Bronchial epithelial cell (primary cell): ENCODE data around the gene CORO7. TPM values are rescaled to one million over a fixed set of nuclear protein-coding genes. Genes with fewer than 3 reads are reported as not detected.
A peak's percentile ranks its signal among the peaks of the same experiment; 100 is the strongest.

Experiments
- DNase-seq: peaks from one replicate; pipeline ENCODE4 v3.0.0-alpha.2; 2010; ENCODE audit warnings: low read depth
- FAIRE-seq: peaks from 2 replicates; lab custom pipeline; 2011; peaks lifted over from hg19 to GRCh38; lab: Jason Lieb, UNC
- H3K27me3 ChIP-seq: 2 replicates; pipeline ENCODE4 v1.5.1; 2011; ENCODE audit warnings: low read length; ENCODE audit not compliant: control insufficient read depth, insufficient read depth
- H3K36me3 ChIP-seq: 2 replicates; pipeline ENCODE4 v1.5.1; 2011; ENCODE audit warnings: low read length; ENCODE audit not compliant: control insufficient read depth, insufficient read depth
- H3K4me3 ChIP-seq: 2 replicates; pipeline ENCODE4 v1.5.1; 2011; ENCODE audit warnings: mild to moderate bottlenecking, low read depth, low read length, control low read depth
- CTCF ChIP-seq: IDR thresholded peaks from 2 replicates; pipeline ENCODE4 v1.5.1; 2011; ENCODE audit warnings: mild to moderate bottlenecking, moderate library complexity, low read length, control low read depth, inconsistent platforms; ENCODE audit not compliant: insufficient read depth, severe bottlenecking
- total RNA-seq: library from RNA; depleted of rRNA; stranded (reverse); fragments of >200 nt; gene quantifications from 2 replicates; pipeline ENCODE4 v1.2.1, GENCODE V29; 2014

The CORO7 gene
- total RNA-seq, 1 donor from 2014 or later: 7.6 TPM

DNA sequence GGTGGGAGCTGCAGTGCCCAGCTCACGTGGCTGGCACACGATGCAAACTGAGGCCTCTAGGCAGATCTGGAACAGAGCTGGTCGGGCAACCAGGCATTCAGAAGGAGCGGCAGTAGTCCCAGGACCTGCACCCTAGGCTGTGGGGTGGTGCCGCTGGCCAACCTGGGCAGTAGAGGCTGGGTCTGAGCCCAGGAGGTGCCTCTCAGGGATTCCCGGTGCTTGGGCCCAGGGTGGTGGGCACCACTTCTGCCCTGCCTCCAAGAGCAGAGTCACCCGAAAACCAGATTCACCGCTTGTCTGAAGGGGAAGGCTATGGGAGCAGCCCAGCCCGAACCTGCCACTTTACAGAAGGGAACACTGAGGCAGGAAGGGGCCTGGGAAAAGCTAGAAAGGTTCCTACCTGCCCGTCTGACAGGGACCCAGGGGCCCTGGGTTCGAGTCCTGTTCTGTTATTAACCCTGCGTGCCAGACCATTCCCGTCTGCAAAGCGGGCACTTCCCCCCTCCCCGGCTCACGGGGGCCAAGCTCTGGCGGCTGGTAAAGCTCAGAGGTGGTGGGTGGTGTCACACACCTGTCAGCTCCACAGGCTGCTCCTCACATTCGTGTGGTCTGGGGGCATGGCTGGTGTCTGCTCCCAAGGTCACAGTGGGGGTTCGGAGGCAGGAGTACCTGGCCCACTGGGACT lies 83.6 kb downstream of the CORO7 start:
- DNase-seq (no peak), FAIRE-seq (no peak)
- Histone ChIP-seq H3K4me3 (no peak overlapping the region), H3K36me3 (peaks cover 5% of the 10 kb centered on the region), H3K27me3 (no peaks in the 10 kb centered on the region)
- no peak for TF ChIP-seq CTCF

DNA sequence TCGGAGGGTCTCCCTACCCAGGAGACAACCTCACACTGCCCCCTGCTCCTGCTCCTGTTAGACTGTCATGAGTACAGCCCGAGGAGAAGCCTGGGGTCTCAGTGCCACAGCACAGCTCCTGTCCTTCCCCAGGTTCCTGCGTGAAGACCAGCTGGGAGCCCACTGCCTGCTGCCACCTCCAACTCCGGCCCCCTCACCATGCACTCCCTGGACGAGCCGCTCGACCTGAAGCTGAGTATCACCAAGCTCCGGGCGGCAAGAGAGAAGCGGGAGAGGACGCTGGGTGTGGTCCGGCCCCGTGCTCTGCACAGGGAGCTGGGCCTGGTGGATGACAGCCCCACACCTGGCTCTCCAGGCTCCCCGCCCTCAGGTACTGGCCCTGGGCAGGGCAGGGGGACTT lies 84.3 kb downstream of the CORO7 start:
- Histone ChIP-seq H3K36me3 (peaks cover 5% of the 10 kb centered on the region), H3K4me3 (no peak overlapping the region), H3K27me3 (no peaks in the 10 kb centered on the region)
- DNase-seq (no peak), FAIRE-seq (no peak)
- no peak for TF ChIP-seq CTCF

DNA sequence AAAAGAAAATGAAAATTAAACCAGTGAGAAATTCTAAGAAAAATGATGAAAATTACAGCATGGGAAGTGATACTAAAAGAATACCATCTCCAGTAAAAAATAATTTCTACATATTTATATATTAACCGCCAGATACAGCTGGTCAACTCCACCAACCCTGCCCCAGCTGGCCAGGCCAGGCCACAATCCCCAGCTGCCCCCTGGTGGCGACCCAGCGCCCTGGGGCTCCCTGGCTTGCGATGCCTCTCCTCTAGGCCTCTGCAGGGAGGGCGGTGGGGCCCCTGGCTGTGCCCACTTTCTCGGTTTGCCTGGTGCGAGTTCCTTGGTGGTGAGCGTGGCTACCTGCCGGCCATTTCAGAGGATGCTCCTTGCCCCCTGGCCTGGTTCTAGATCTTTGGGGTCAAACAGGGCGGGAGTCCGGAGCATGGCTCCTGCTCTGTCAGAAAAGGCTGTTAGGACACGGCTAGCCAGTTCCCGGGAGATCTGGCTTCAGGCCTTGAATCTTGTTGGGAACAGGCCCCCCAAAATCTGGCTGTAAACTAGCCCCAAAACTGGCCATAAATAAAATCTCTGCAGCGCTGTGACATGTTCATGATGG lies 86.0 kb downstream of the CORO7 start:
- DNase-seq: no peak
- peak; percentile 88 for TF ChIP-seq CTCF
- FAIRE-seq: no peak
- Histone ChIP-seq H3K4me3 (no peak overlapping the region), H3K36me3 (peaks cover 3% of the 10 kb centered on the region), H3K27me3 (no peaks in the 10 kb centered on the region)

GRCh38 chr16:4328782-4329775 lies 87.3 kb downstream of the CORO7 start:
- Histone ChIP-seq H3K4me3 (no peak overlapping the region), H3K27me3 (no peaks in the 10 kb centered on the region), H3K36me3 (peaks cover 3% of the 10 kb centered on the region)
- no peak for TF ChIP-seq CTCF
- DNase-seq (no peak), FAIRE-seq (no peak)

DNA sequence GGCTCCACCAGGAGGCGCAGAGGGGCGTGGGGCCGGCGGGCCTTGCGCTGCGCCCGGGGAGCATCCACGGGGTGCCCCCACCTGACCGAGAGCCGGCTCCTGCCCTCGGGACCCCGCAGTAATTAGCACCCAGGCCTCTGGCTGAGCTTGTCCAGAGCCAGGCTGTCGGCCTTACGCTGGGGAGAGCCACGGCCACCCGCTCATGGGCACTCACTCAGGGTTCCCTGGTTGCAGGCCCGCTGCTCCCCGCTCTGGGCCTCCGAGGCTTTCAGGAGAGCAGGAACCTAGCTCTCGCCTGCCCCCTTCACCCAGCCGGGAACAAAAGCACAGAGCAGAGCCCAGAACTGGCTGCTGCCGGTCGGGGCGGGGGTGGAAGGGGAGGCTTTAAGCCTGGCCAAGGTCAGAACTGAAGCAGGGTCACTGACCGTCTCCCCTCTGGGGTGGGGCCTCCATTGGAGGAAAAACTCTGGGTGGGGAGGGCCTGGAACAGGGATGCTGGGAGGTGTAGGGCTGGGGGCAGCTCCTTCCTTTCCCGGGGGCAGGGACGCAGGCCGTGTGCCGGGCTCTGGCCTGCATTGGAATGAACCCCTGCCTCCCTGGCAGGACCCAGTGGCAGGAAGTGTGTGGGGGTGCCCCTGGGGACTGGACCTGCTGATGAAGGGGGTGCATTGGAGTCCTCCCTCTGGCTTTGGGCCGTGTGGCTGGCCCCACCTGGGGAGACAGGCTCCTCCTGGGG lies 88.2 kb downstream of the CORO7 start:
- Histone ChIP-seq H3K36me3 (peaks cover 3% of the 10 kb centered on the region), H3K27me3 (no peaks in the 10 kb centered on the region), H3K4me3 (peak overlapping the region; percentile 44)
- DNase-seq: peak; percentile 52
- TF ChIP-seq CTCF: peak; percentile 78
- FAIRE-seq: no peak
